Progenitor cell of endocrine pancreas (in vitro differentiated cells): ENCODE measurements around the gene RPS4Y1. TPM values are rescaled to one million over a fixed set of nuclear protein-coding genes. Genes with fewer than 3 reads are reported as not detected.
"Not testable (repeated sequence)": the region's sequence is repeated elsewhere in the genome, so short reads cannot be mapped to it uniquely, and the experiment has no call there.

Experiments
- DNase-seq: peaks from one replicate; pipeline ENCODE4 v3.0.0; 2021; ENCODE audit warnings: low spot score; ENCODE audit not compliant: unreplicated experiment
- H3K27ac Mint-ChIP-seq: 2 replicates; pipeline ENCODE4 v1.8.0; 2021; ENCODE audit warnings: mild to moderate bottlenecking, moderate library complexity, mixed read lengths
- H3K27me3 Mint-ChIP-seq: 2 replicates; pipeline ENCODE4 v1.8.0; 2021; ENCODE audit warnings: mixed read lengths
- H3K36me3 Mint-ChIP-seq: 2 replicates; pipeline ENCODE4 v1.8.0; 2022; ENCODE audit warnings: mixed read lengths; ENCODE audit not compliant: insufficient read depth
- H3K4me1 Mint-ChIP-seq: 2 replicates; pipeline ENCODE4 v1.8.0; 2021; ENCODE audit warnings: low read depth, mixed read lengths
- H3K4me3 Mint-ChIP-seq: 2 replicates; pipeline ENCODE4 v1.8.0; 2021; ENCODE audit warnings: low read depth, mild to moderate bottlenecking, moderate library complexity, mixed read lengths
- H3K9me3 Mint-ChIP-seq: 2 replicates; pipeline ENCODE4 v1.8.0; 2021; ENCODE audit warnings: low read depth, mixed read lengths
- long read RNA-seq: library from polyadenylated mRNA; unstranded; transcript quantifications from one replicate; pipeline ENCODE4 v2.0.0, GENCODE V29; 2020
- total RNA-seq: library from RNA; stranded (reverse); gene quantifications from 2 replicates; pipeline ENCODE4 v1.2.1, GENCODE V29; 2021
- TF ChIP-seq, protein P1 (sequence below): fragments of 200-600 bp; sonication (generic); IDR thresholded peaks from one replicate; pipeline ENCODE4 v1.5.0; 2021; ENCODE audit warnings: antibody characterized with exemption, mild to moderate bottlenecking; ENCODE audit not compliant: unreplicated experiment

The RPS4Y1 gene
- total RNA-seq, result not detected in 2 replicates
- long read RNA-seq, result 0 reads

DNA sequence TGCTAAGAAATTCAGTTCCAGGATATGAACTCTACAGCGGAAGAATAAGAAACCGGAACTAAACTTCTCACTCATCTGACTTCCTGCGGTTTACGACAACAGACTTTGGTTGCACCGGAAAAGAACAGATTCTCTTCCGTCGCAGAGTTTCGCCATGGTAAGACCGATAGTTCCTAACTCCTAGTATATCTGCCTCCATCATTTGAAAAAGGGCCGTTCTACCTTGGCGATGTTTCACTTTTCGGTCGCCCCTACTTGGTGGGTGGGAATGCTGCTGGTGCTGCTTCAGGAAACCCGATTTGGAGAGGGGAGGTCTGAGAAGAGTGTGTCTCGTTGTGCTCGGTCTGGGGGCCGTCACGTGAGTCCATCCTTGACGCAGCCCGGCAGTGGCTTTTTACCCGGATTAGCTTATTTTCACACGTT lies at the start of gene RPS4Y1:
Gene RPS4Y1 (plus strand): TSS at position 132 of the 423 bp plus-strand sequence. CDS start 23 bp downstream, at position 155.
- TF ChIP-seq, protein P1, sequence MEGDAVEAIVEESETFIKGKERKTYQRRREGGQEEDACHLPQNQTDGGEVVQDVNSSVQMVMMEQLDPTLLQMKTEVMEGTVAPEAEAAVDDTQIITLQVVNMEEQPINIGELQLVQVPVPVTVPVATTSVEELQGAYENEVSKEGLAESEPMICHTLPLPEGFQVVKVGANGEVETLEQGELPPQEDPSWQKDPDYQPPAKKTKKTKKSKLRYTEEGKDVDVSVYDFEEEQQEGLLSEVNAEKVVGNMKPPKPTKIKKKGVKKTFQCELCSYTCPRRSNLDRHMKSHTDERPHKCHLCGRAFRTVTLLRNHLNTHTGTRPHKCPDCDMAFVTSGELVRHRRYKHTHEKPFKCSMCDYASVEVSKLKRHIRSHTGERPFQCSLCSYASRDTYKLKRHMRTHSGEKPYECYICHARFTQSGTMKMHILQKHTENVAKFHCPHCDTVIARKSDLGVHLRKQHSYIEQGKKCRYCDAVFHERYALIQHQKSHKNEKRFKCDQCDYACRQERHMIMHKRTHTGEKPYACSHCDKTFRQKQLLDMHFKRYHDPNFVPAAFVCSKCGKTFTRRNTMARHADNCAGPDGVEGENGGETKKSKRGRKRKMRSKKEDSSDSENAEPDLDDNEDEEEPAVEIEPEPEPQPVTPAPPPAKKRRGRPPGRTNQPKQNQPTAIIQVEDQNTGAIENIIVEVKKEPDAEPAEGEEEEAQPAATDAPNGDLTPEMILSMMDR, result no peak
- no peaks in the 10 kb centered on the region for H3K36me3 Mint-ChIP-seq
- no peaks in the 10 kb centered on the region for H3K27me3 Mint-ChIP-seq
- DNase-seq, result no peak
- no peaks in the 10 kb centered on the region for H3K9me3 Mint-ChIP-seq
- H3K4me3 Mint-ChIP-seq, result no peak within 1 kb of the TSS
- H3K4me1 Mint-ChIP-seq, result no peaks in the 10 kb centered on the region
- H3K27ac Mint-ChIP-seq, result no peak within 1 kb of the TSS

DNA sequence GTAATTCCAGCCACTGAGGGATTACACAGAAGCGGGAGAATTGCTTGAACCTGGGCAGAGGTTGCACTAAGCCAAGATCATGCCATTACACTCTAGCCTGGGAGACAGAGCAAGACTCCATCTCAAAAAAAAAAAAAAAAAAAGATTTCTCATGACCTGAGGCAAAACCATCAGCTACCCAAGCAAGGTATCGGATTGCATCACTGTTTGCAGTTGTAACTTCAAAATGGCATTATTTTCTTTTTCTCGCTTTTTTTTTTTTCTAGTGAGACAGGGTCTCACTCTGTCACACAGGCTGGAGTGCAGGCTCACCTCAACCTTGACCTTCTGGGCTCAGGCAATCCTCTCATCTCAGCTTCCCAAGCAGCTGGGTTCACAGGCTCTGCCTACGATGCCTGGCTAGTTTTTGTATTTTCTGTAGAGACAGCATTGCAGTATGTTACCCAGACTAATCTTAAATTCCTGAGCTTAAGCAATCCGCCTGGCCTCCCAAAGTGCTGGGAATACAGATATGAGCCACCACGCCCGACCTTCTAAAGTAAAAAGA lies 44.4 kb upstream of the RPS4Y1 start:
- H3K27ac Mint-ChIP-seq, result no peak overlapping the region
- no peaks in the 10 kb centered on the region for H3K9me3 Mint-ChIP-seq
- H3K4me3 Mint-ChIP-seq, result no peak overlapping the region
- DNase-seq, result no peak
- H3K36me3 Mint-ChIP-seq, result no peaks in the 10 kb centered on the region
- no peaks in the 10 kb centered on the region for H3K27me3 Mint-ChIP-seq
- TF ChIP-seq, protein P1, result no peak
- H3K4me1 Mint-ChIP-seq, result no peaks in the 10 kb centered on the region

DNA sequence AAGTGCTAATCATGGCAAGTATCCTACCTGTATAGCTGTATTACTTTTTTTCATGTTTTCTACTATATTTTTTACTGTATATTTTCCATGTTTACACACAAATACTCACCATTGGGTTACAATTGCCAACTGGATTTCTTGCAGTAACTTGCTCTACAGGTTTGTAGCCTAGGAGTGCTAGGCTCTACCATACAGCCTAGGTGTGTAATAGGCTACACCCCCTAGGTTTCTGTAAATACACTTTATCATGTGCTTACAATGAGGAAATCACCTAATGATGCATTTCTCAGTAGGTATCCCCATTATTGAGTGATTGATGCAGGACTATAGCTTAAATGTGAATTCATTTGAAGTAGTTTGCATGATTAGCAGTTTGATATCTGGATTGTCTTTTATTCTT lies 43.4 kb upstream of the RPS4Y1 start:
- no peaks in the 10 kb centered on the region for H3K4me1 Mint-ChIP-seq
- H3K27me3 Mint-ChIP-seq, result no peaks in the 10 kb centered on the region
- DNase-seq, result no peak
- H3K4me3 Mint-ChIP-seq, result no peak overlapping the region
- TF ChIP-seq, protein P1, result no peak
- no peaks in the 10 kb centered on the region for H3K36me3 Mint-ChIP-seq
- H3K27ac Mint-ChIP-seq, result no peak overlapping the region
- no peaks in the 10 kb centered on the region for H3K9me3 Mint-ChIP-seq

DNA sequence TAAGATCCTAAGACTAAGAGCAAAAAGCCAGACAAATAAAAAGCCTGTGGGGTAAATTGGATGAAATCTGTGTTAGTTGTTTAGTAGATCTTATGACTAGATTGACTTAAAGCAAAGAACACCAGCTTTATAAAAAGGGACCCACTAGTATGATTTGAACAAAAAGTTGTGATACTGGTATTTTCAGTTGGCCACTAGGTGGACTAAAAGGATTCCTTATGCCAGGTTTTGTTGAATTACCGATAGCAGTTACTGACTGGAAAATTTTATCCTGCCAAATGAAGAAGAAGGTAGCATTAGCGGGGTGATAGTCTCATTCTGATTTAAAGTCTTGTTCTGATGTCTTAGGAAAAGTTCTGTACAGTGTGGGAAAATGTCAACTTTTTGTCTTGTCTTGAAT lies 41.2 kb upstream of the RPS4Y1 start:
- no peak for DNase-seq
- TF ChIP-seq, protein P1, result no peak
- no peaks in the 10 kb centered on the region for H3K36me3 Mint-ChIP-seq
- H3K4me1 Mint-ChIP-seq, result no peaks in the 10 kb centered on the region
- H3K9me3 Mint-ChIP-seq, result no peaks in the 10 kb centered on the region
- H3K27me3 Mint-ChIP-seq, result no peaks in the 10 kb centered on the region
- no peak overlapping the region for H3K4me3 Mint-ChIP-seq
- no peak overlapping the region for H3K27ac Mint-ChIP-seq

- not testable (repeated sequence) for H3K4me3 Mint-ChIP-seq, DNase-seq, H3K9me3 Mint-ChIP-seq, H3K27me3 Mint-ChIP-seq, H3K36me3 Mint-ChIP-seq, H3K4me1 Mint-ChIP-seq, H3K27ac Mint-ChIP-seq
These were observed 24.1 kb upstream of the RPS4Y1 start for GRCh38 chrY:2817146-2817896.

DNA sequence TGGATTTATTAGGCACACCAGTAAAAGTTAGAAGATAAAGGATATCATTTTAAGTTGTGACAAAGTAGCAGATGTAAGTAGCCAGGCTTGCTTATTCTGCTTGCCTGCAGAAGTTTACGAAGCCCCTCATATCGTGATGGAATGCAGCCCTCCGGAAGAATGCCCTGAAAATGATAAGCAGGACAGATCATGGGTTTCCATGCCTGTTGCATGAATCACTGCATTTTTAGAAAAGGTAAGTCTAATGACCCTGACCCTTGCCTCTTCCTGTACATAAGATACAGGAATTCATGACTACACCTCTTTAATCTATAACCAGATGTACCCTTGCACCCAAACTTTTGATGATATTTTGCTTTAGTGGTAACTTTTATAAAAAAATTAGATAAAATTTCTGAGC lies 16.9 kb upstream of the RPS4Y1 start:
- no peaks in the 10 kb centered on the region for H3K27me3 Mint-ChIP-seq
- TF ChIP-seq, protein P1, result no peak
- no peak overlapping the region for H3K4me3 Mint-ChIP-seq
- no peaks in the 10 kb centered on the region for H3K36me3 Mint-ChIP-seq
- no peak for DNase-seq
- H3K27ac Mint-ChIP-seq, result no peak overlapping the region
- H3K4me1 Mint-ChIP-seq, result no peaks in the 10 kb centered on the region
- no peaks in the 10 kb centered on the region for H3K9me3 Mint-ChIP-seq
